Activated CD8-positive, alpha-beta memory T cell treated with anti-CD3 and anti-CD28 coated beads for 4 hours (primary cell): ENCODE results near the gene ADAM12.
"Not testable (repeated sequence)": the region's sequence is repeated elsewhere in the genome, so short reads cannot be mapped to it uniquely, and the experiment has no call there.

Experiments
- DNase-seq, 2 donors: peaks; one replicate each; pipeline ENCODE4 v3.0.0-alpha.2; 2020; ENCODE audit warnings: low read depth in 2 of 2

Gene ADAM12

GRCh38 chr10:126175641-126176262 lies 212.5 kb downstream of the ADAM12 start:
- DNase-seq: no peak

GRCh38 chr10:126172755-126173154 lies 215.5 kb downstream of the ADAM12 start:
- not testable (repeated sequence) for DNase-seq

GRCh38 chr10:126171555-126171954 lies 216.7 kb downstream of the ADAM12 start:
- no peak for DNase-seq

DNA sequence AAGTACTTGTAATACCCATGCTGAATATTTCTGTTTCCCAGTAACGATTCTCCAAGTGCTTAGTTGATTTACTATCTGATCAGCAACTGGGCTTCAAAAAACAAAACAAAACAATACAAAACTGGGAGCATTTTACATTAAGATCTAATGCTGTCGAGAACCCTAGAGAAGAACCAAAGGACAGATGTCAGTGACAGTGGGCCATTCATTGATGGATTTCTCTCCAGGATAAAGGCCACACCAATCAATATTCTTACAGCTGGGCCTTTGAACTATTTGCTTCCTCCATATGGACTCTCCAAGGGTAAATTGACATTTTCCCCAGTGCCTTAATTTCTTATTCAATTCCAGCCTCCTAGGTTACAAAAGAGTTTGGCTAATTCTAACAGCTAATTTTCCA lies 217.5 kb downstream of the ADAM12 start:
- DNase-seq: no peak

GRCh38 chr10:126170371-126170770 lies 217.9 kb downstream of the ADAM12 start:
- no peak for DNase-seq

GRCh38 chr10:126169899-126170298 lies 218.4 kb downstream of the ADAM12 start:
- DNase-seq: no peak

- no peak for DNase-seq
These were observed 221.5 kb downstream of the ADAM12 start for GRCh38 chr10:126166797-126167196.

- DNase-seq: no peak
These were observed 222.4 kb downstream of the ADAM12 start for GRCh38 chr10:126165874-126166273.

- DNase-seq: no peak
These were observed 224.8 kb downstream of the ADAM12 start for GRCh38 chr10:126163506-126163905.

GRCh38 chr10:126161691-126162090 lies 226.6 kb downstream of the ADAM12 start:
- DNase-seq: no peak

GRCh38 chr10:126160971-126161630 lies 227.2 kb downstream of the ADAM12 start:
- no peak for DNase-seq

DNA sequence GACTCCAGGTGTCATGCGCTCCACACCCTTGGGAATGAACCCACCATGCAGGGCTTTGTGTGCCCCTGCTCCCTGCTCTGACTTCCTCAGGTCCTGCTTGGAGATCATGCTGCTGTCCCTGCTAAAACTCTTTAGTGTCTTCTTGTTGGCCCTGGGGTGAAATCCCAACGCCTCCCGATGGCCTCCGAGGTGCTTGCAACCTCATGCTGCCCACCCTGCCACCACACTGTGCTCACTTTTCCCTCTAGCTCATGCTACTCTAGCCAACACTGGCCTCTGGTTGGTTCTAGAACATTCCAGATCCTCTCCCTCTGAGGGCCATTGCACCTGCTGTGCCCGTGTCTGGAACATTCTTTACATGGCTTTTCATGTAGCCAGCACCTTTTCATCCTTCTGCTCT lies 227.7 kb downstream of the ADAM12 start:
- no peak for DNase-seq

- no peak for DNase-seq
These were observed 230.0 kb downstream of the ADAM12 start for GRCh38 chr10:126158133-126158892.

GRCh38 chr10:126157189-126157588 lies 231.1 kb downstream of the ADAM12 start:
- DNase-seq: no peak

GRCh38 chr10:126156503-126156902 lies 231.8 kb downstream of the ADAM12 start:
- DNase-seq: no peak

- no peak for DNase-seq
These were observed 232.3 kb downstream of the ADAM12 start for GRCh38 chr10:126156012-126156411.

GRCh38 chr10:126155528-126155927 lies 232.7 kb downstream of the ADAM12 start:
- DNase-seq: no peak

DNA sequence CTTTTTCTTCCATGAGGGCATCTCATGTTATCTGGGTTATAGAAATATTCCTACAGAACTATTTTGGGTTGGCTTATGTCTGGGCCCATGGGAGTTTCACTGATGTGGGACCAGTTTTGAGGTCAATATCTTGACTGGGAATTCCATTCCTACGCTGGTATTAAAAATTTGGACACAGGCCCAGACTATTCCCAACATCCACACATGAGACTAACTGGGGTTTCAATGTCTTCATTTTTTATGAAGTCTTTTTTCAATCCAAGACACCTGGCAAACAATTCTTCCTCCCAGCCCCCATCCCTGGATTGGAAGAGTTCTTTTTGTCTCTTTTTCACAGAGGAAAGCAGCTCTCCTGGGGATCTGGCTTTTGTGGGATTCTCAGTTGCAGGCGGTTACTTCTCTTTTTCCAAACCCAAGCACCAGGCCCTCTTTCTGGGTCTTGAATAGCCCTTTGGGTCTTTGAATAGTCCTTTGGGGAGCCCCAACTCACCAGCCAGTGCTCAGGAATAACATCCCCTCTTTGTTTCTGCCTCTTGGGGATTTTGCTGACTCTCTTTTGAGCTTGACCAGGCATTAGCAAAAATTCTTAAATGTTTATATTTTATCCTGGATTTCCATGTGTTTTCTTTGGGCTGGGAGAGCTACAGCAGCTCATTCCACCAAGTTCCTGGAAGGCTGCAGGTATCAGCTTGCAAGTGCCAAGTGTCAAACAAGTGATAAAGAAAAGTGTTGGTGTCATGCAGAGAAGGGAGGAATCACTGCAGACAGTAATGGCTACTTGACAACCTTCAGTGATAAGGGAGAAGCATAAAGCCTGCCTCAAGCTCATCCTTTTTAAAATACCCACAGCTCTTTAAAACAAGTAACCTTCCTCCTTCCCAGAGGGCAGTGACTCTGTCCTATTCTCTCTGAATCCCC lies 234.3 kb downstream of the ADAM12 start:
- no peak for DNase-seq

- DNase-seq: no peak
These were observed 240.2 kb downstream of the ADAM12 start for GRCh38 chr10:126147866-126148587.

- no peak for DNase-seq
These were observed 241.5 kb downstream of the ADAM12 start for GRCh38 chr10:126146771-126147170.

- DNase-seq: no peak
These were observed 245.2 kb downstream of the ADAM12 start for GRCh38 chr10:126143117-126143516.
